Measurements from ENCODE around the gene SEC23A. TPM values are rescaled to one million over a fixed set of nuclear protein-coding genes. Genes with fewer than 3 reads are reported as not detected.

SEC23A gene
- total and polyA plus RNA-seq, 2 of the 8 experiments (the other 6 are each of a cell fraction or from before 2014, with no cell fraction given) = 30.9 to 58.2 TPM

GRCh38 chr14:39090548-39091111 lies 12.4 kb downstream of the SEC23A start:
- H3K56ac ChIP-seq (replicated peaks; ENCODE audit: insufficient read length, low read depth, low read length) = no peak overlapping the region
- no peak overlapping the region for H3K27ac ChIP-seq (ENCODE audit: low read depth, low read length)
- H4K8ac ChIP-seq (ENCODE audit: extremely low read depth, insufficient read depth, low read length) = no peak overlapping the region
- H3K23me2 ChIP-seq (ENCODE audit: low read depth, low read length) = no peaks in the 10 kb centered on the region
- H3K79me1 ChIP-seq (ENCODE audit: low read depth, low read length) = no peaks in the 10 kb centered on the region; the same call in 1 of the 2 replicates
- H4K5ac ChIP-seq (ENCODE audit: insufficient read length, low read depth, low read length) = no peak overlapping the region
- H3K9ac ChIP-seq (replicated peaks in 1 of 4; ENCODE audit: extremely low read depth in 1 of 4, low read depth in 3 of 4, low read length in 3 of 4) = no peak overlapping the region
- no peak overlapping the region for H3K4me2 ChIP-seq (ENCODE audit: insufficient read depth in 1 of 2, low read depth in 2 of 2, low read length in 2 of 2)
- H2AK5ac ChIP-seq (ENCODE audit: low read depth, low read length) = no peak overlapping the region
- H3K27me3 ChIP-seq (replicated peaks in 1 of 4; ENCODE audit: control insufficient read depth in 3 of 4, extremely low read depth in 1 of 4, insufficient read depth in 3 of 4, low read length in 3 of 4) = no peaks in the 10 kb centered on the region
- H3K18ac ChIP-seq (ENCODE audit: extremely low read depth, low read length) = no peak overlapping the region
- no peak overlapping the region for H2BK12ac ChIP-seq (ENCODE audit: low read depth, low read length)
- peaks cover 12 to 63% (median 39%) of the 10 kb centered on the region in 4 experiments for H3K36me3 ChIP-seq (ENCODE audit: control insufficient read depth in 2 of 4, insufficient read depth in 4 of 4, low read length in 3 of 4)
- no peaks in the 10 kb centered on the region for H3K9me3 ChIP-seq (ENCODE audit: insufficient read depth in 2 of 2, low read depth in 1 of 2, low read length in 1 of 2)
- FAIRE-seq (no peak), DNase-seq (ENCODE audit: low read depth in 1 of 2, low spot score in 2 of 2) (no peak)
- no peak overlapping the region for H2BK120ac ChIP-seq (replicated peaks; ENCODE audit: low read depth, low read length)
- POLR2A ChIA-PET (ENCODE audit: partially characterized antibody) = no interaction called here
- H3K14ac ChIP-seq (ENCODE audit: insufficient read length) = no peak overlapping the region
- H2BK15ac ChIP-seq (ENCODE audit: low read length) = no peak overlapping the region
- peaks cover 2% of the 10 kb centered on the region in 2 experiments for H4K20me1 ChIP-seq (replicated peaks in 1 of 2; ENCODE audit: control insufficient read depth in 1 of 2, insufficient read depth in 2 of 2, low read length in 2 of 2)
- no peak overlapping the region for H3K23ac ChIP-seq (ENCODE audit: insufficient read length)
- no peak overlapping the region for H4K91ac ChIP-seq (replicated peaks; ENCODE audit: insufficient read length, low read length)
- H3K4ac ChIP-seq (replicated peaks; ENCODE audit: insufficient read length, low read depth, low read length) = no peak overlapping the region
- H2BK5ac ChIP-seq (ENCODE audit: low read depth, low read length) = no peak overlapping the region
- CTCF ChIA-PET (ENCODE audit: partially characterized antibody) = no interaction called here
- H2AFZ ChIP-seq (ENCODE audit: low read length) = no peak overlapping the region
- H3K79me2 ChIP-seq (ENCODE audit: control insufficient read depth in 1 of 2, insufficient read depth in 2 of 2, low read length in 2 of 2) = 0 out of 4 replicates have a peak, but pooled peaks cover 0 to 2% of the 10 kb centered on the region in 2 experiments
- H2BK20ac ChIP-seq (ENCODE audit: low read length) = no peak overlapping the region
- no peaks in the 10 kb centered on the region for H3K4me1 ChIP-seq (replicated peaks in 1 of 4; ENCODE audit: control insufficient read depth in 3 of 4, insufficient read depth in 4 of 4, low read length in 3 of 4)
- no peak overlapping the region for H3K4me3 ChIP-seq (ENCODE audit: extremely low read depth in 1 of 4, insufficient read depth in 2 of 4, low read depth in 3 of 4, low read length in 4 of 4)
- 89% methylated on average over 4 of the region's 4 CpGs; no CpG with 5 or more reads in 1 of the 2 experiments for WGBS, 2 experiments (ENCODE audit: extremely low coverage in 1 of 2, insufficient coverage in 1 of 2, insufficient read length in 1 of 2, insufficient replicate concordance in 2 of 2, low coverage in 1 of 2, low lambda C conversion rate in 2 of 2, missing lambda C conversion rate in 1 of 2)
- no peak for TF ChIP-seq SRF (IDR thresholded peaks at IDR 0.05; ENCODE audit: low read depth, low read length)
- TF ChIP-seq PHF8 (conservative IDR thresholded peaks at IDR 0.05; ENCODE audit: low read depth, low read length) = no peak
- no peak for TF ChIP-seq EZH2 (IDR thresholded peaks at IDR 0.05; ENCODE audit: low read depth, low read length, severe bottlenecking)
- TF ChIP-seq ASH2L (IDR thresholded peaks at IDR 0.05; ENCODE audit: low read length) = no peak
- TF ChIP-seq MAFK (IDR thresholded peaks at IDR 0.05; ENCODE audit: low read depth, low read length) = no peak
- TF ChIP-seq MAX (IDR thresholded peaks at IDR 0.05) = no peak
- TF ChIP-seq ATF3 (IDR thresholded peaks at IDR 0.05; ENCODE audit: insufficient read depth, low read depth, low read length) = no peak
- TF ChIP-seq RAD21 (IDR thresholded peaks at IDR 0.05 in 1 of 2, conservative IDR thresholded peaks at IDR 0.05 in 1 of 2; ENCODE audit: low read depth in 2 of 2, low read length in 2 of 2) = no peak
- no peak for TF ChIP-seq RFX5 (IDR thresholded peaks at IDR 0.05; ENCODE audit: borderline replicate concordance, low read depth, low read length)
- TF ChIP-seq, protein P1, sequence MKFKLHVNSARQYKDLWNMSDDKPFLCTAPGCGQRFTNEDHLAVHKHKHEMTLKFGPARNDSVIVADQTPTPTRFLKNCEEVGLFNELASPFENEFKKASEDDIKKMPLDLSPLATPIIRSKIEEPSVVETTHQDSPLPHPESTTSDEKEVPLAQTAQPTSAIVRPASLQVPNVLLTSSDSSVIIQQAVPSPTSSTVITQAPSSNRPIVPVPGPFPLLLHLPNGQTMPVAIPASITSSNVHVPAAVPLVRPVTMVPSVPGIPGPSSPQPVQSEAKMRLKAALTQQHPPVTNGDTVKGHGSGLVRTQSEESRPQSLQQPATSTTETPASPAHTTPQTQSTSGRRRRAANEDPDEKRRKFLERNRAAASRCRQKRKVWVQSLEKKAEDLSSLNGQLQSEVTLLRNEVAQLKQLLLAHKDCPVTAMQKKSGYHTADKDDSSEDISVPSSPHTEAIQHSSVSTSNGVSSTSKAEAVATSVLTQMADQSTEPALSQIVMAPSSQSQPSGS (IDR thresholded peaks at IDR 0.05; ENCODE audit: low read length) = no peak
- no peak for TF ChIP-seq JUND (IDR thresholded peaks at IDR 0.05; ENCODE audit: low read length)

Measured in H1 (cell line).